Smooth muscle cell (in vitro differentiated cells): ENCODE results near the gene IL17RD. TPM values are rescaled to one million over a fixed set of nuclear protein-coding genes. Genes with fewer than 3 reads are reported as not detected.

Source experiments
- DNase-seq: peaks from one replicate; lab custom pipeline; 2025; ENCODE audit not compliant: unreplicated experiment; lab: John Stamatoyannopoulos, UW
- H2AFZ ChIP-seq: fragments of 200-600 bp; sonication (generic); 2 replicates; pipeline ENCODE4 v1.6.0; 2016; ENCODE audit warnings: antibody characterized with exemption, low read depth, mild to moderate bottlenecking
- H3F3A ChIP-seq: fragments of 200-600 bp; sonication (generic); 2 replicates; pipeline ENCODE4 v1.6.0; 2017; ENCODE audit warnings: antibody characterized with exemption, low read depth
- H3K27ac ChIP-seq: fragments of 200-600 bp; sonication (generic); 2 replicates; pipeline ENCODE4 v1.5.1; 2016; ENCODE audit warnings: low read depth, mild to moderate bottlenecking
- H3K27me3 ChIP-seq: fragments of 200-600 bp; sonication (generic); 2 replicates; pipeline ENCODE4 v1.6.1; 2016; ENCODE audit warnings: low read depth, mild to moderate bottlenecking
- H3K36me3 ChIP-seq: fragments of 200-600 bp; sonication (generic); 2 replicates; pipeline ENCODE4 v1.5.1; 2016; ENCODE audit warnings: low read depth
- H3K4me1 ChIP-seq: fragments of 200-600 bp; sonication (generic); 2 replicates; pipeline ENCODE4 v1.5.1; 2016; ENCODE audit warnings: low read depth
- H3K4me2 ChIP-seq: fragments of 200-600 bp; sonication (generic); 2 replicates; pipeline ENCODE4 v1.6.0; 2016; ENCODE audit warnings: mild to moderate bottlenecking
- H3K4me3 ChIP-seq: fragments of 200-600 bp; sonication (generic); 2 replicates; pipeline ENCODE4 v1.5.1; 2016; ENCODE audit warnings: mild to moderate bottlenecking
- H3K79me2 ChIP-seq: fragments of 200-600 bp; sonication (generic); 2 replicates; pipeline ENCODE4 v1.6.0; 2016; ENCODE audit warnings: low read depth, mild to moderate bottlenecking
- H3K9ac ChIP-seq: fragments of 200-600 bp; sonication (generic); 2 replicates; pipeline ENCODE4 v1.6.0; 2016; ENCODE audit warnings: low read depth
- H3K9me3 ChIP-seq: fragments of 200-600 bp; sonication (generic); replicated peaks from 2 replicates; pipeline ENCODE4 v1.5.1; 2016; ENCODE audit warnings: low read depth
- H4K20me1 ChIP-seq: fragments of 200-600 bp; sonication (generic); 2 replicates; pipeline ENCODE4 v1.6.0; 2016; ENCODE audit warnings: low read depth
- CTCF ChIP-seq: fragments of 200-600 bp; sonication (generic); IDR thresholded peaks from 2 replicates; pipeline ENCODE4 v1.5.1; 2017; ENCODE audit warnings: borderline replicate concordance, mild to moderate bottlenecking, antibody characterized with exemption; ENCODE audit not compliant: insufficient read depth, poor library complexity, severe bottlenecking
- WGBS: methylation state at CpG from one replicate; pipeline ENCODE4 v1.1.7; 2016; ENCODE audit warnings: low lambda C conversion rate; 5-methylcytosine and 5-hydroxymethylcytosine counted together
- polyA plus RNA-seq: library from polyadenylated mRNA; unstranded; fragments of >200 nt; fragmentation: Nextera tagmentation; extraction: Ambion mirVana; gene quantifications from 2 replicates; pipeline ENCODE4 v1.2.1, GENCODE V29; 2016
- total RNA-seq: library from RNA; depleted of rRNA; stranded (reverse); fragments of >200 nt; gene quantifications from 2 replicates; pipeline ENCODE4 v1.2.3, GENCODE V29; 2014

IL17RD gene
- total and polyA plus RNA-seq, 2 experiments from 2014 or later = 0.59 to 1.9 TPM

GRCh38 chr3:57109437-57110199 is 55.5 kb downstream of the IL17RD start:
- no peak overlapping the region for H3K9ac ChIP-seq
- no peak overlapping the region for H2AFZ ChIP-seq
- no peak overlapping the region for H3K4me3 ChIP-seq
- no peaks in the 10 kb centered on the region for H3K9me3 ChIP-seq
- no peaks in the 10 kb centered on the region for H4K20me1 ChIP-seq
- H3K4me2 ChIP-seq = no peak overlapping the region
- H3F3A ChIP-seq = peaks cover 7% of the 10 kb centered on the region
- WGBS = 93% methylated on average over 15 of the region's 15 CpGs
- no peak for TF ChIP-seq CTCF
- H3K27ac ChIP-seq = no peak overlapping the region
- no peaks in the 10 kb centered on the region for H3K79me2 ChIP-seq
- DNase-seq = no peak
- no peaks in the 10 kb centered on the region for H3K27me3 ChIP-seq
- H3K36me3 ChIP-seq = no peaks in the 10 kb centered on the region
- H3K4me1 ChIP-seq = peaks cover 22% of the 10 kb centered on the region

DNA sequence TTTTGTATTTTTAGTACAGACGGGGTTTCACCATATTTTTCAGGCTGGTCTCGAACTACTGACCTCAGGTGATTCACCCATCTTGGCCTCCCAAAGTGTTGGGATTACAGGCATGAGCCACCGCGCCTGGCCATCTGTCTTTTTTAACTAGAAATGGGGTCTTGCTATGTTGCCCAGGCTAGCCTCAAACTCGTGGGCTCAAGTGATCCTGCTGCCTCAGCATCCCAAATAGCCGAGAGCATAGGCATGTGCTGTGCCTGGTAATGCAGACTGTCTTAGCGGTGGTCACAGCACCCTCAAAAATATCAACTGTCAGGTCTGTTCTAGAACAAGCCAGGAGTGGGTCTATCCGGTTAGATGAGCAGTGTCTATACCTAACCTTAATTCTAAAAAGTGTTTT is 56.5 kb downstream of the IL17RD start:
- 97% methylated on average over 8 of the region's 8 CpGs for WGBS
- H4K20me1 ChIP-seq = no peaks in the 10 kb centered on the region

DNA sequence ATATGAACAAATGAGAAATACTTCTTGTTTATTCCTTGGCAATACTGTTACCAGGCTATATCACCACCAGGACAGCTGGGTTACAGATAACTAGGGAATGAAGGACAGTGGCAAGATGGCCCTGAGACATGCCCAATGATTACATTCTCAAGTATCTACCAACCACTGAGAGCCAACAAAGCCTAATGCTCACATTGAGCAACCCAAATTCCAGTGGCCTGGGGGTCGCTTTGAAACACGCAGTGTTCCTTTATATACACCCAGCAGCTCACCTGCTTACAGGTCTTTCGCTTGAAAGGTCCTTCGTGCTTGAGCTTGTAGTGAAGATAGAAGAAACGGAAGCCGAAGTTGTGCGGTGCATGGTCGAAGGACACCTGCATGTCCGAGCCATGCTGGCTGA is 59.6 kb downstream of the IL17RD start:
- Histone ChIP-seq H4K20me1 (no peaks in the 10 kb centered on the region), H3K4me3 (no peak overlapping the region), H3K9me3 (no peaks in the 10 kb centered on the region), H3K27ac (no peak overlapping the region), H3K36me3 (no peaks in the 10 kb centered on the region), H3K79me2 (no peaks in the 10 kb centered on the region), H3F3A (no peaks in the 10 kb centered on the region), H2AFZ (no peak overlapping the region), H3K4me1 (peaks cover 14% of the 10 kb centered on the region), H3K9ac (no peak overlapping the region), H3K27me3 (no peaks in the 10 kb centered on the region), H3K4me2 (no peak overlapping the region)
- no peak for DNase-seq
- WGBS = 98% methylated on average over 9 of the region's 9 CpGs
- no peak for TF ChIP-seq CTCF

More for the DNA sequence above, 56.5 kb downstream of the IL17RD start:
- Histone ChIP-seq H3F3A (peaks cover 7% of the 10 kb centered on the region), H3K4me2 (no peak overlapping the region), H3K36me3 (no peaks in the 10 kb centered on the region), H2AFZ (no peak overlapping the region), H3K27ac (no peak overlapping the region), H3K9ac (no peak overlapping the region), H3K4me3 (no peak overlapping the region), H3K9me3 (no peaks in the 10 kb centered on the region), H3K79me2 (no peaks in the 10 kb centered on the region), H3K4me1 (peaks cover 22% of the 10 kb centered on the region), H3K27me3 (no peaks in the 10 kb centered on the region)
- no peak for DNase-seq
- TF ChIP-seq CTCF = no peak
